COLO668 (cell line): ENCODE measurements around the gene TBC1D25.

Source experiments
- DNase-seq: peaks from one replicate; lab custom pipeline; 2025; ENCODE audit not compliant: unreplicated experiment; lab: John Stamatoyannopoulos, UW

Gene TBC1D25

DNA sequence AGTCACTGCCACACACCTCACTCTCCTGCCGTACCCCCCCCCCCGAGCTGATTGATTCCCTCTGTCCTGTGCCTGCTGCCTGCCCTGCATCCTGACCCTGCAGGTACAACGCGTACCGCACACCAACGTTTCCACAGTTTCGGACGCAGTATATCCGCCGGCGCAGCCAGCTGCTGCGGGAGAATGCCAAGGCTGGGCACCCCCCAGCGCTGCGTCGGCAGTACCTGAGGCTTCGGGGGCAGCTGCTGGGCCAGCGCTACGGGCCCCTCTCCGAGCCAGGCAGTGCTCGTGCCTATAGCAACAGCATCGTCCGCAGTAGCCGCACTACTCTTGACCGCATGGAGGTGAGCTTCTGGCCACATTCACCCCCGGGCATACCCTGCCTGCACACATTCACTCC, 59.1 kb downstream of the TBC1D25 start:
- DNase-seq: no peak

DNA sequence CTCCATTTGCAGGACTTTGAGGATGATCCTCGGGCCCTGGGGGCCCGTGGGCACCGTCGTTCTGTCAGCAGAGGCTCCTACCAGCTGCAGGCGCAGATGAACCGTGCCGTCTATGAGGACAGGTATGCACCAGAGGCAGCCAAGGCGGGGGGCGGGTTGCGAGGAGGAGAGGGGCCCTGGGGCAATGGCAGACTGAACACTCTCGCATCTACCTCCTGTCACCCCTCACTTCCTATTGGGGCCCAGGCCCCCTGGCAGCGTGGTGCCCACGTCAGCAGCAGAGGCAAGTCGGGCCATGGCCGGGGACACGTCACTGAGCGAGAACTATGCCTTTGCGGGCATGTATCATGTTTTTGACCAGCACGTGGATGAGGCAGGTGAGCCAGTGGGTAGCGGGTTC, 59.8 kb downstream of the TBC1D25 start:
- no peak for DNase-seq

DNA sequence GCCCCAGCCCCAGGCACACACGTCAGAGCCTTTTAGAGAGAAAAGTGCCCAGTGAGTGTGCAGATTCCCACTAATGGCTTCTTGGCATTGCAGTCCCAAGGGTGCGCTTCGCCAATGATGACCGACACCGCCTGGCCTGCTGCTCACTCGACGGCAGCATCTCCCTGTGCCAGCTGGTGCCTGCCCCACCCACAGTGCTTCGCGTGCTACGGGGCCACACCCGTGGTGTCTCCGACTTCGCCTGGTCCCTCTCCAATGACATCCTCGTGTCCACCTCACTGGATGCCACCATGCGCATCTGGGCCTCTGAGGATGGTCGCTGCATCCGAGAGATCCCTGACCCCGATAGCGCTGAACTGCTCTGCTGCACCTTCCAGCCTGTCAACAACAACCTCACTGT, 60.7 kb downstream of the TBC1D25 start:
- DNase-seq: no peak

DNA sequence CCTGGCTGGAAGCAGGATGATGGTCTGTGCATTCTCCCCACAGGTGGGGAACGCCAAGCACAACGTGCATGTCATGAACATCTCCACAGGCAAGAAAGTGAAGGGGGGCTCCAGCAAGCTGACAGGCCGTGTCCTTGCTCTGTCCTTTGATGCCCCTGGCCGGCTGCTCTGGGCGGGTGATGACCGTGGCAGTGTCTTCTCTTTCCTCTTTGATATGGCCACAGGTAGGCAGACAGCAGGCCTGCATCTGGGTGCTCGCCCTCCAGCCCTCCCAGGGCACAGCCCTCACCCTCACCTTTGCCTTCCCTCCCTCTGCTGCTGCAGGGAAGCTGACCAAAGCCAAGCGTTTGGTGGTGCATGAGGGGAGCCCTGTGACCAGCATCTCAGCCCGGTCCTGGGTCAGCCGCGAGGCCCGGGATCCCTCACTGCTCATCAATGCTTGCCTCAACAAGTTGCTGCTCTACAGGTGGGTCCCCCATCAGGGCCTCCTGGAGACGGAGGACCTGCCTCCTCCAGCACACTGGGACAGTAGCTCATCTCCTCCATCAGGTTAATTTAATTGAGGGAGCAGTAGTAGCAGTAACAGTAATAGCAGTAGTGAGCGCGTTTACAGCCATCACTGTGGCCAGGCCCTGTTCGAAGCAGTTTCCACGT, 62.4 kb downstream of the TBC1D25 start:
- DNase-seq: no peak

DNA sequence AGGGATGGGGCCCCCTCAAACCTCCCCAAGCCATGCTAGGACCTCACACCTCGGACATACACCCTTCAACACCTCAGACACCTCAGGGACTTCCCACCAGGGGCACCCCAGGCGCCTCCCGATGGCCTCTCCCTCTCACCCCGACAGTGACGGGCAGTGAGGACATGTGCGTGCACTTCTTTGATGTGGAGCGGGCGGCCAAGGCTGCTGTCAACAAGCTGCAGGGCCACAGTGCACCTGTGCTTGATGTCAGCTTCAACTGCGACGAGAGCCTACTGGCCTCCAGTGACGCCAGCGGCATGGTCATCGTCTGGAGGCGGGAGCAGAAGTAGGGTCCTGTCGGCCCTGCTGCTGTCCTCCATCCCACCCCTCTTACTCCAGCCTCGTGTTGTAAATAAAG, 65.2 kb downstream of the TBC1D25 start:
- DNase-seq: no peak

DNA sequence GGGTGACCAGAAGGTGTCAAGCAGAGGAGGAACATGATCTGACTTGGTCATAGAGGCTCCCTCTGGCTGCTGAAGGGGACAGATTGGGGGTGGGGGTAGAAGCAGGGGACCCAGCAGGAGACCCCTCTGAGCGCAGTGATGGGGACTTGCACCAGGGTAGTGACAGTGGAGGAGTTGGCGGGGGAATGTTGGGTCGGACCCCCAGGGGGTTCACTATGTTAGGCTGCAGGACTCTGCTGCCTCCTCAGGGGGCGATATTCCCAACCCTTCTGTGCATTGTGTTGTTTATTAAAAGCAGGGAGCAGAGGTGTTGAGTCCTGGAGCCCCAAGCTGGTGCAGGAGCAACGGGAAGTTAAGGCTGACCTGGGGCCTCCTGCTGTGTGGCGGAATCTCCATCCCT, 66.6 kb downstream of the TBC1D25 start:
- no peak for DNase-seq

DNA sequence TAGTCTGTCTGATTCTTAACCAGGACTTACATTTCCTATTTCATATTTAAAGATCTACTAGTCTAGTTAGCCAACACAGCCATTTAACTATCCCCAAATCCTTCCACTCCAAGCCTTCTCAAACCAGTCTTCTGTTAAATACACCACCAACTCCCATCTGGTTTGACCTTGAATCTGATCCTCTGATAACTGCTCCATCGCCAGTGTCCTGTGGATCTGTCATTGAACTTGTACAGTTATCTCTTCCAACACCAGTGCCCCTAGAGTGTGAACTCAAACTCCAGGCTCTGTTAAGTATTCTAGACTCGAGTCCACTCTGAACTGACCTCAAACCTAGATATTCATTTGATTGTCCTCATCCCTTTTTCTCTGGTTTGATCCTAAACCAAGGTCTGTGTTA, 72.2 kb downstream of the TBC1D25 start:
- DNase-seq: no peak
